Esophagus squamous epithelium (tissue), 4 donors: ENCODE measurements around the gene SLC9A1. TPM values are rescaled to one million over a fixed set of nuclear protein-coding genes. Genes with fewer than 3 reads are reported as not detected.

Source experiments
- total RNA-seq, 4 donors: library from RNA; depleted of rRNA; stranded (reverse); fragments of >200 nt; gene quantifications; one replicate each; pipeline ENCODE4 v1.1.0, GENCODE V29; 2016

Gene SLC9A1
- total RNA-seq, 4 donors from 2014 or later, result 11.4 to 18.8 (median 16.6) TPM

Other genes starting within 250 kb of the SLC9A1 start
- not detected for gene NR0B2, start 241.2 kb downstream of the SLC9A1 start, total RNA-seq
- gene NUDC, start 233.4 kb downstream of the SLC9A1 start, total RNA-seq, result 10 to 100 TPM; 45.2 to 50.3 (median 46.1) TPM
- gene KDF1, start 194.7 kb downstream of the SLC9A1 start, total RNA-seq, result 10 to 100 TPM; 18.4 to 25.6 (median 19.6) TPM
- gene TRNP1, start 161.4 kb downstream of the SLC9A1 start, total RNA-seq, result 100 to 1,000 TPM in 1 of 4 donors, 10 to 100 TPM in 3; 26.9 to 208 (median 64.5) TPM
- gene TENT5B, start 142.3 kb downstream of the SLC9A1 start, total RNA-seq, result 100 to 1,000 TPM in 3 of 4 donors, 10 to 100 TPM in 1; 76.9 to 263 (median 112) TPM
- 10 to 100 TPM; 14.9 to 31.5 (median 26.8) TPM for gene WDTC1, start 79.5 kb upstream of the SLC9A1 start, total RNA-seq
- 10 to 100 TPM; 20.0 to 33.0 (median 27.1) TPM for gene TMEM222, start 167.0 kb upstream of the SLC9A1 start, total RNA-seq
- 100 to 1,000 TPM in 3 of 4 donors, 10 to 100 TPM in 1; 74.7 to 182 (median 125) TPM for gene SYTL1, start 186.9 kb upstream of the SLC9A1 start, total RNA-seq
- gene MAP3K6, start 211.8 kb upstream of the SLC9A1 start, total RNA-seq, result 100 to 1,000 TPM in 1 of 4 donors, 10 to 100 TPM in 3; 72.3 to 121 (median 76.9) TPM
- gene FCN3, start 219.7 kb upstream of the SLC9A1 start, total RNA-seq, result 1 to 10 TPM; 3.0 to 4.7 (median 4.3) TPM
- 10 to 100 TPM in 1 of 4 donors, 1 to 10 TPM in 3; 4.8 to 15.4 (median 6.5) TPM for gene CD164L2, start 228.2 kb upstream of the SLC9A1 start, total RNA-seq
- under 1 TPM in 1 of 4 donors, not detected in 3; 0.38 TPM for gene GPR3, start 237.5 kb upstream of the SLC9A1 start, total RNA-seq